Skeletal muscle cell (primary cell): ENCODE data around the gene CHRNG.
"Not testable (repeated sequence)": the region's sequence is repeated elsewhere in the genome, so short reads cannot be mapped to it uniquely, and the experiment has no call there.

ENCODE experiments used
- DNase-seq: peaks from one replicate; pipeline ENCODE4 v3.0.0-alpha.2; 2010; ENCODE audit warnings: low read depth
- H3K4me3 ChIP-seq: 2 replicates; pipeline ENCODE4 v1.5.1; 2011; ENCODE audit warnings: low read depth, mild to moderate bottlenecking, control low read depth, low read length, moderate library complexity

CHRNG gene

DNA sequence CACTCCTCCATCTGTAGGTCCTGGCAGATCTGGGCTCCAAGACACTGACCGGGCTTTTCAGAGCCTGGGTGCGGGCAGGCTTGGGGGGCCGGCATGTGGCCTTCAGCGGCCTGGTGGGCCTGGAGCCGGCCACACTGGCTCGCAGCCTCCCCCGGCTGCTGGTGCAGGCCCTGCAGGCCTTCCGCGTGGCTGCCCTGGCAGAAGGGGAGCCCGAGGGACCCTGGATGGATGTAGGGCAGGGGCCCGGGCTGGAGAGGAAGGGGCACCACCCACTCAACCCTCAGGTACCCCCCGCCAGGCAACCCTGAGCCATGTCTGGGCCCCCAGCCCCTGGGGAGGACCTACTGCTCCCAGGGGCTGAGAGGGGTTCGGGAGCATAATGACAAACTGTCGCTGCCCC is 14.3 kb upstream of the CHRNG start:
- DNase-seq: no peak
- no peak overlapping the region for H3K4me3 ChIP-seq

DNA sequence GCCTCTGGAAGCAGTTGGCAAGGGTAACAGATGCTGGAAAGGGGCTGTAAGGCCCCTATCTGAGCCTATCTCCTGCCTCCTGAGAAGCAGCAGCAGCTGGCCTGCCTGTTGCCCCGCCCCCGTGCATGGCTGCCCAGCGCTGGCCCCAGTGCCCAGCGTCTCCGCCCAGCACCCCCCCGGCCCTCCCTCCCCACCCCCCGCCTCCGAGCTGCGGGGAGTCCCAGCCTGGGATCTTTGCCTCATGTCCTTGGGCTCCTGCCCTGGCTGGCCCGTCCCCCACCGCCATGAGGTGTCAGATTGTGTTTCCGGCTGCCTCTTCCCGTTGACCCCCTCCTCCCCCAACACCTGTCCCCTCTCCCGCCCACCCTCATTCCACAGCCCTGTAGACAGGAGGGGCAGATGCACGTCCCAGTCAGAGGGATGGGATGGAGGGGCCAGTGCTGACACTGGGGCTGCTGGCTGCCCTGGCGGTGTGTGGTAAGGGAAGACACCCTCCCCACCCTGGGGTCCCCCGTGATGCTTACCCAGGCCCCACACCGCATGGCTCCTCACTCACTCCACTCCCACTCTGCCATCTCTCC is 13.6 kb upstream of the CHRNG start, which contains the start of gene CHRND:
Gene CHRND (plus strand): TSS at position 370 of the 581 bp plus-strand sequence. CDS start 56 bp downstream, at position 426.
- peak; percentile 39 for DNase-seq
- peak within 1 kb of the TSS; percentile 30 for H3K4me3 ChIP-seq

DNA sequence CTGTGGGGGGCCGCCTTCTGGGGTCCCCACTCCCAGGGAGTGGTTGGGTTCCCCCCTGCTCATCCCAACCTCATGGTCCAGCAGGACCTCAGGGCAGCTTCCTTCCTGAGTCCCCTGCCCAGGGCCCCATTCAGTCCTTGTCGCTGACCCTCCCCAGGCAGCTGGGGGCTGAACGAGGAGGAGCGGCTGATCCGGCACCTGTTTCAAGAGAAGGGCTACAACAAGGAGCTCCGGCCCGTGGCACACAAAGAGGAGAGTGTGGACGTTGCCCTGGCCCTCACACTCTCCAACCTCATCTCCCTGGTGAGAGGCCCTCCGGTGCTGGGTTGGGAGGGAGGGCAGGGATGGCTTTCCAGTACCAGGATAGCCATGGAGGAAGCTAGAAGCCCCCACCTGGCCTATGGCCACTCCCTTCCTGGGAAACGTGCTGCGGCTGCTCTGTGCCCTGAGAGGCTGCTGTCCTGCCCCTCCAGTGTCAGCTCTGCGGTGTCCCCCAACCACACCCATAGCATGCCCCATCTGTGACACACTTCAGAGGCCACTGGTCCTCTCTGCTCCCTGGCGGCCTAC is 13.0 kb upstream of the CHRNG start:
- peak overlapping the region; percentile 30 for H3K4me3 ChIP-seq
- DNase-seq: no peak

DNA sequence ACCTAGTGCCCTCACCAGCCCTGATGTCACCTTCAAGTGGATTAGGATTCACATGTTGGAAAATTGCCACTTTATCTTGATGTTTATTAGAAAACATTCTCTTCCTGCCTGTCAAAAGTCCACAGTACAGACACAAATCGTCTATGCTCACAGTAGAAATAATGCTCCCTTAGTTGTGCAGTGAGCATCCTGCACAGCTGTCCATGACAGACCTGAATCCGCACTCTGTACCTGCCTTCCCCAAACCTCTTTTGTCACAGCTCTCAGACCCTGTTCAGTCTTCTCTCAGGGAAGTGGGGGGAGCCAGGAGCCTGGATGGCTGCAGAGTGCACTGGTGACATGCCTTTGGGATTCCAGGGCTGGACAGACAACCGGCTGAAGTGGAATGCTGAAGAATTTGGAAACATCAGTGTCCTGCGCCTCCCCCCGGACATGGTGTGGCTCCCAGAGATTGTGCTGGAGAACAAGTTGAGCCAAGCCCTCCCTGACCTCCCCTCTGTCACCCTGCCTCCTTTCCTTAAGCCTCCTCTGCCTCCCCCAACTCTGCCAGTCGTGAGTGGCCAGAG is 11.5 kb upstream of the CHRNG start:
- no peak for DNase-seq
- H3K4me3 ChIP-seq: no peak overlapping the region

DNA sequence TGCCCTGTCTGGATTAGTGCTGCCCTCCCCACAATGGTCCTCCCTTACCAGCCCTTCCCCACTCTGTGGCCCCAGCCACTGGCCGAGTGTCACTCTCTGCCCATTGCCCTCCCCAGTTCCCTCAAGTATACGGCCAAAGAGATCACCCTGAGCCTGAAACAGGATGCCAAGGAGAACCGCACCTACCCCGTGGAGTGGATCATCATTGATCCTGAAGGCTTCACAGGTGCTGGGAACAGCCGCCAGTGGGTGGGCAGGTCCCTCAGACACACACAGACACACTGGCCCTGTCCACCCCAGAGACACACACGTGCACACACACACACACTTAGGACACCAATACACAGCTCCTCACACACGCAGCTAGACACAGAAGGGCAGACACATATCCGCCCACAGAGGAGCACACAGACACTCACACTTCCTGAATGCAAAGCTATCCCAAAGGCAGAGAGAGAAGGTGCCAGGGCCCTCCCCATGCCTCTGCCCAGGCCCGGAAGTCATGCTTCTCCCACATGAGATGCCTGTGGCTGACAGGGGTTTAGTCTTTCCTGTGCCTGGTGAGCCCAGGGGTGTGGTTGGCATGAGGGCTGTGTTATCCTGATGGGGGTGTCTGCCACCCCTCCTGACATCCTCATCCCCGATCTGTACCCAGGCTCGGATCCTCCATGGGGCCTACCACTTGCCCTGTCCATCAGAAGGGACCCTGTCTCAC is 10.6 kb upstream of the CHRNG start:
- DNase-seq: no peak
- no peak overlapping the region for H3K4me3 ChIP-seq

DNA sequence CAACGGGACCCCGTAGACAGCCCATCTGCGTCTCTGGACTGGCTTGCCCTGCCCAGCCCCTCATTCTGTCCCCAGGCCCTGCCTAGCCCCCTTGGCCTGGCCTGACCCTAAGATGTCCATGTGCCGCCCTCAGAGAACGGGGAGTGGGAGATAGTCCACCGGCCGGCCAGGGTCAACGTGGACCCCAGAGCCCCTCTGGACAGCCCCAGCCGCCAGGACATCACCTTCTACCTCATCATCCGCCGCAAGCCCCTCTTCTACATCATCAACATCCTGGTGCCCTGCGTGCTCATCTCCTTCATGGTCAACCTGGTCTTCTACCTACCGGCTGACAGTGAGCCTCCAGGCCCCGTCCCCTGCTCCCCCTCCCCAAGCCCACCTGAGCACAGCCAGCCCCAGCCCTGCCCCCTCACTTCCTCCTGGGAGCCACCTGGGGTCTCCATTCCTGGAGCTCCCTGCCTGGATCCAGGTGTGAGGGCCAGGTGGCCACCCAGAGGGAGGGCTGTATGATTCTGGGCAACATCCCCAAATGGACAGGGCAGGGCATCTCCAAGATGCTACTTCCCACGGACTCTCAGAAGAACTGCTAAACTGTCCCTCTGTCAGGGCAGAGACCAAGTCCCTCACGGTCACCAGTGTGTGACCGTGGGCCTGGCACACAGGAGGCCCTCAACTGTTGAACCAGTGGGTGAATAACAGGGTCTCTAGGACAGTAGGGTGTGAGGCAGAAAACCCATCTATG is 9.5 kb upstream of the CHRNG start:
- no peak for DNase-seq
- no peak overlapping the region for H3K4me3 ChIP-seq

DNA sequence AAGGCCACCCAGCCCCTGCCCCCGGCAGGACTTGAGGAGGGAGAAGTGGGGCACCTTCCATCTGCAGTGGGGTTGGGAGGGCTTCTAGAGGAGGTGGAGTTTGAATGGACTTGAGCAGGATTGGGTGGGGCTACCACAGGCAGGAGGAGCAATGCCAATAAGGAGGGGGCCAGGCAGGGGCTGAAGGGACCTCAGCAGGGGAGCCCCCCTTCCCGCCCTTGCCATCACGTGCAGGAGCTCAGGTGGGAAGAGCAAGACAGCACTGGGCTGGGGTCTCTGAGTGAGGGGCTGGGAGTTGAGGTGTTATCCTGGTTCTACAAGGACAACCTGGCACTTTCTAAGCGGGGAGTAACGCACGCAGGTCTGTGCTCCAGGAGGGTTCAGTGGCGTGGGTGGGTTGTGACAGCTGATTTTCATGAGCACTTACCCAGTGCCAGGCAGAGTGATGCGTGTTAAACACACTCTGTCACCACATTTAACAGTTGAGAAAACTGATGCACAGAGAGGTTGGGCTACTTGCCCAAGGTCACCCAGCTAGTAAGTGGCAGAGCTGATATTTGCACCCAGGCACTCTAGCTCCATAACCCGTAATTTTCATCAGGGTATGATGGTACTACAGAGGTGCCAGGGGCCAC is 8.7 kb upstream of the CHRNG start:
- no peak overlapping the region for H3K4me3 ChIP-seq
- no peak for DNase-seq

DNA sequence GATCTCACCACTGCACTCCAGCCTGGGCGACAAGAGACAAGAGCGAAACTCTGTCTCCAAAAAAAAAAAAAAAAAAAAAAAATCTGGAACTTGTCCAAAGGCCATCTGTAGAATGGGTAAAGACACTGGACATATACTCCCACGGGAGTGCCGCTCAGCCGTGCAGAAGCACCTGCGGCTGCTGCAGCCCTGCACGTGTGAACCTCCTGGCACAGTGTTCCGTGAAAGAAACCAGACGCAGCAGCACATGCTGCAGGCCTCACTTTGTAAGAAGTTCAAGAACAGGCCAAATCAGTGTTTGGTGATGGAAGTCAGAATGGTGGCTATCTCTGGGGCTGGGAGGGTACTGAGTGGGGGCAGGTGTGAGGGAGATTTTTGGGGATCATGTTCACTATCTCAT is 7.1 kb upstream of the CHRNG start:
- H3K4me3 ChIP-seq: no peak overlapping the region
- DNase-seq: no peak

DNA sequence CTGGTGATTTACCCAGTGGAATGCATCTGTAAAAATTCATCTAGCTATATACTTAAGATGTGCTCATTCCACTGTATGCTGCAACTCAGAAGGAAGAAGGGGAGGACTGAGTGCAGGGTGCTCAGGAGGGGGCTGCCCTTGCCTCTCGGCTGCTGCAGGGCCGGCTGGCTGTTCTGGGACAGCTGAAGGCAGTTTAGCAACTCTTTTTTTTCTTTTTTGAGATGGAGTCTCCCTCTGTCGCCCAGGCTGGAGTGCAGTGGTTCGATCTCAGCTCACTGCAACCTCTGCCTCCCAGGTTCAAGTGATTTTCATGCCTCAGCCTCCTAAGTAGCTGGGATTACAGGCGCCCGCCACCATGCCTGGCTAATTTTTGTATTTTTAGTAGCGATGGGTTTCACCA is 6.7 kb upstream of the CHRNG start:
- not testable (repeated sequence) for DNase-seq, H3K4me3 ChIP-seq

DNA sequence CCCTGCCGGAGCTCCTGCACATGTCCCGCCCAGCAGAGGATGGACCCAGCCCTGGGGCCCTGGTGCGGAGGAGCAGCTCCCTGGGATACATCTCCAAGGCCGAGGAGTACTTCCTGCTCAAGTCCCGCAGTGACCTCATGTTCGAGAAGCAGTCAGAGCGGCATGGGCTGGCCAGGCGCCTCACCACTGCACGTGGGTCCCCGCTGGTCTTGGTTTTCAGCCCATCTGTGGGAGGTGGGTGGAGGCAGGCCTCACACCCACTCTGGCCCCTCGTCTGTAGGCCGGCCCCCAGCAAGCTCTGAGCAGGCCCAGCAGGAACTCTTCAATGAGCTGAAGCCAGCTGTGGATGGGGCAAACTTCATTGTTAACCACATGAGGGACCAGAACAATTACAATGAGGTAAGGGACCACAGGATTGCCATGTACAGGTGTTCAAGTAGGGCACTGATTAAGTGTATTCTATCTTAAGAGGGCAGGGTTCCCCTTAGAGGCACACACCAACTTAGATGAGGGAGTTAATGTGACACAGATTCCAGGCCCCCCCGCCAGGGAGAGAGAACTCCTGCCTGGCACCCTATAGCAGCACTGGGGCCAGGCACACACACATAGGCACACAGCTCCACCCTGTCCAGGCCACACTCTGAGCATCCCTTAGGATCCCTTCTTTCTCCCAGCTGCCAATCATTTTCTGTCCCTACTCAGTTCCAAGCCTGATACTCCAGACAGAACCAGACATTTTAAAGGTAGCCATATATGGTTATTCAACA is 5.4 kb upstream of the CHRNG start:
- DNase-seq: no peak
- no peak overlapping the region for H3K4me3 ChIP-seq

DNA sequence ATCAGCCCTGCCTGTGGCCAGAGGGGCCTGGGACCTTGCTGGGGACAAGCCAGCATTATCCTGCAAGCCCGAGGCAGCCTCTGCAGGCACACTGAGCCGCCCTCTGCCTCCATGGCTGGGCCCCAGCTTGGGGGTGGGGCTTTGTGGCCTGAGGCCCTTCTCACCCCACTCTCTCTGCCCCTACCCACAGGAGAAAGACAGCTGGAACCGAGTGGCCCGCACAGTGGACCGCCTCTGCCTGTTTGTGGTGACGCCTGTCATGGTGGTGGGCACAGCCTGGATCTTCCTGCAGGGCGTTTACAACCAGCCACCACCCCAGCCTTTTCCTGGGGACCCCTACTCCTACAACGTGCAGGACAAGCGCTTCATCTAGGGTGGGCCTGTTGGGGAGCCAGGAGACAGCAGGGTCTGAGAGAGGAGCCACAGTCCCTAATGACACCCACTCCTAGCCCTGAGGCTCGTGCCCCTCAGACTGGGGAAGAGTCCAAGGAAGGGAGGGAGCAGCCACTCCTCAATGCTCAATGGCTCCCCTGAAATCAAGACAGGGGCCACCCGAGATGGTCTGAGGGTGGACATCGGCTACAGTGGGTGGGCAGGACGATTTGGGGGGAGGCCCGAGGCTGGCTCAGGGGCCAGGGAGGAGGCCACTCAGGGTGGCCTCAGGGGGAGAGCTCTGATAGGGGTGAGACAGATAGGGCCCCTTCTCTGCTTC is 4.4 kb upstream of the CHRNG start:
- DNase-seq: no peak
- no peak overlapping the region for H3K4me3 ChIP-seq

DNA sequence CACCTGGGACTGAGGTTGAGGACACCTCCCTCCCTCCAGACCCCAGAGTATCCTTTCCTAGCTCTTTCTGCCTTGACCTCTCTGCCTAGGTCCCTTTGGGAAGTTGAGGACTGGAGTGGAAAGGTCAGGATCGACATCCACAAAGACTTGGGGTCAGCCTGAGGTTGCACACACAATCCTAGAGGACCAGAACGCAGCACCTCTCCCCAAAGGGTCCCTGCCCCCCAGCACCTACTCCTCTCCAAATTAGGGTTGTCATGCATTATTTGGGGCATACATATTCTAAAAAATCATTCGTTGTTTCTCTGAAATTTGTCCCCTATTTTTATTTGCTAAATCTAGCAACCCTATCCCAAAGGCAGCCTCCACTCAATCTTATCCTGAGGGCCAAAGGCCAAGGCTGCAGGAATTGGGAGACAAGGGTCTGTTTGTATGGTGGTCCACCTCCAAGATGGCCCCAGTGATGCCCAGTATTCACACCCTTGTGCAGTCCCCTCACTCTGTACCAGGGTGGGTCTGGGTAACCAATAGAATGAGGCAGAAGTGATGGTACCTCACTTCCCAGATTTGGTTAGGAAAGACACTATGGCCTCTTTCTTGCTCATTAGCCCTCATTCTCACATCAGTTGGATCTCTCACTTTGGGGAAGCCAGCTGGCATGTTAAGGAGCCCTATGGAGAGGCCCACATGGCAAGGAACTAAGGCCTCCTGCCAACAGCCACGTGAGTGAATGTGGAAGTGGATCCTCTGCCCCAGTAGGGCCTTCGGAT is 3.5 kb upstream of the CHRNG start:
- no peak for DNase-seq
- H3K4me3 ChIP-seq: no peak overlapping the region

DNA sequence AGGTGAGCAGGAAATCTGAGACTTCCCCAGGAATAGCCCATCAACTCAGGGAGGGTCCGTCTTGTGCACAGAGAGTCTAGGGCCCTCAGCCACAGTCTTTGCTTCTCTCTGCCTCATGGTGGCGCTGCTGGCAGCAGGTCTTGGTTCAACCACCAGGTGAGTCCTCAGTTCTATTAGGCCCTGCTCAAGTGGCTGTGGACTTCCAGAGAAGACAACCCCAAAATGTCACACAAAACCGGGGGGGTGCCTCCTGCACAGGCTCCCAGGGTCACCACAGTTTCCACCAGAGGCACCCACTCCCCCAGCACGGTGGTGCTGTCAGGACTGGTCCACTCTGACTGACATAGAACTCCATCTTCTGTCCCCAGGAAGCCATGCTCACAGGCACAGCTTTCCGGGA is 2.4 kb upstream of the CHRNG start:
- DNase-seq: no peak
- H3K4me3 ChIP-seq: no peak overlapping the region

DNA sequence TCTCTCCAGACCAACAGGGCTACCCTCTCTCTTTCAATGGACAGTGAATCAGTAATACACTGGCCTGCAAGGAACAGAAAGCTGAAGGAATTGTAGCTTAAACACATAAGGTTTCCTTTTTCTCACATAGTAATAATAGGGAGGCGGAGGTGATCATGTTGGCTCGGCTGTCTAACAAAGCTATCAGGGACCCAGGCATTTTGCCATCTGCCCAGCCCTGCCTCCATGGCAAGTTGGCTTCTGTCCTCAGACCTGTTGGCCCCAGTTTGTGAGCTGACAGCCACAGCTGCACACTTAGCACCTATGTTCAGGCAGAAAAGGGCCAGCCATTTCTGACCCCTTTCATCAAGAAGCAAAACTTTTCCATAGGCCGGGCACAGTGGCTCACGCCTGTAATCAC is 2.0 kb upstream of the CHRNG start:
- H3K4me3 ChIP-seq: no peak overlapping the region
- DNase-seq: no peak

DNA sequence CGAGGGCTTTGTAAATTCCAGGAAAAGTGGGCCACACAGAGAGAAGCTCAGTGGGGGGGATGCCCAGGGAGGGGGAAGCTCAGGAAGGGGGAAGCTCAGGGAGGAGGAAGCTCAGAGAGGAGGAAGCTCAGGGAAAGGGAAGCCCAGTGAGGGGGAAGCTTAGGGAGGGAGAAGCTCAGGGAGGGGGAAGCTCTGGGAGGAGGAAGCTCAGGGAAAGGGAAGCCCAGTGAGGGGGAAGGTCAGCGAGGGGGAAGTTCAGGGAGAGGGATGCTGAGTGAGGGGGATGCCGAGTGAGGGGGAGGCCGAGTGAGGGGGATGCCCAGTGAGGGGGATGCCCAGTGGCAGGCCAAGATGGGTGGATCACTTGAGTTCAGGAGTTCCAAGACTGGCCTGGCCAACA is 821 bp upstream of the CHRNG start:
- DNase-seq: no peak
- no peak overlapping the region for H3K4me3 ChIP-seq

DNA sequence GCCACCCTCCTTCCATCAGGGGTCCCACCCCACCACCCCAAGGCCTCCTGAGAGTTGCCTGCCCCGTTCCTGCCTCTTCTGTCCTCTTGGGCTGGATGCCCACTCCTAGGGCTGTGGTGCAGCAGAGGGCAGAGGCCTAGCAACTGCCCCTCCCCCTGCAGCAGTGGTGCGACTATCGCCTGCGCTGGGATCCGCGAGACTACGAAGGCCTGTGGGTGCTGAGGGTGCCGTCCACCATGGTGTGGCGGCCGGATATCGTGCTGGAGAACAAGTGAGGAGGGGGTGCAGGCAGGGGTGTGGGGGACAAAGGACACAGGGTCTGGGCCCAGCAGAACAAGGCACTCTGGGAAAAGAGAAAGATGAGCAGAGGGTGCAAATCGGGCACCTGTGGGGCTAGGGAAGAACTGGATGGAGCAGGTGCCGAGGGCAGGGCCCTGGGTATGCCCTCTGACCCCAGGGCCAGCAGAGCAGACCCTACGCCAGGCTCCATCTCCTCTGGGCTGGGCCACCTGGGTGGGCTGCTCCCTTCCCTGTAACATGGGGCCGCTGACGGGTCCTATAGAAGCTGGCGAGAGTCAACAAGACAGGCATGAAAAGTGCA is 1.0 kb downstream of the CHRNG start:
- H3K4me3 ChIP-seq: peak overlapping the region; percentile 41
- no peak for DNase-seq

DNA sequence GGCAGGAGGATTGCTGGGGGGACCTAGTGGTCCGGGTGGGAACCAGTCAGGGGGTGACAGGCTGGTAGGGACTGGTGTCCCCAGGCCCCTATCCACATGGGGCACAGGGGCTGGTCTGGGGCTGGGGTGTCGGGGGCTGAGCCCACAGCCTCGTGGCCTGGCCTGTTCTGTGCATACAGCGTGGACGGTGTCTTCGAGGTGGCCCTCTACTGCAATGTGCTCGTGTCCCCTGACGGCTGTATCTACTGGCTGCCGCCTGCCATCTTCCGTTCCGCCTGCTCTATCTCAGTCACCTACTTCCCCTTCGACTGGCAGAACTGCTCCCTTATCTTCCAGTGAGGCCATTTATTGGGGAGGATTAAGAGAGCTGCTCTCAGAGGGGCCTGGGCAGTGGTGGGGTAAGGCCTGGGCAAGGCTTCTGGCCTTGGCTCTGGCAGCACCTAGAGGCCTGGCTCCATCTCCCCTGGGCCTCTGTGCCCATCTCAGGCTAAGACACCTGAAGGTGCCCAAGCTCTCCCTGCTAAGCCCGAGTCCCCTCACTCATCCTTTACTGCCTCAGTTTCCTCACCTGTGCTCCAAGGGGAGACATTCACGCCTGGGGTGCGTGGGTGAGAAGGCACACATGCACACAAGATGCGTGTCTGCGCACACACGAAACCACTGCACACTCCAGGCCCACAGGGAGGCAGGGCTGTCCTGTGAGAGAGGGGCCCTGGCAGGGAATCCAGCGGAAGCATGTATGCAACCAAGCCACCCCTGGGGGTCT is 1.9 kb downstream of the CHRNG start:
- peak overlapping the region; percentile 3 for H3K4me3 ChIP-seq
- no peak for DNase-seq
